ENCODE data around the gene LRP10.

DNA sequence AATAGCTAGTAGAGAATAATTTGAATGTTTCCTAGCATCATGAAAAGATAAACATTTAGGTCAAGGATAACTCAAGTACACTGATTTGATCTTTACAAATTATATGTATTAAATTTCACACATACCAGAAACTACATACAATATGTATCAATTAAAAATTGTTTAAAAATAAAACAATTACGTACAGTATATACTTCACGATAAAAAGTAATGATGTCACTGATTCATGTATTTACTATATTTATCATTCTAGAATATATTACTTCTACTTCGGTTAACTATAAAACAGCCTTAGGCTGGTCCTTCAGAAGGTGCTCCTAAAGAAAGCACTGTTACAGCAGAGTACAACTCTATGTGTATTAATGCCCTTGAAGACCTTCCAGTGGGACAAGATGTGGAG lies 35.9 kb downstream of the LRP10 start:
- TF ChIP-seq, protein P1, sequence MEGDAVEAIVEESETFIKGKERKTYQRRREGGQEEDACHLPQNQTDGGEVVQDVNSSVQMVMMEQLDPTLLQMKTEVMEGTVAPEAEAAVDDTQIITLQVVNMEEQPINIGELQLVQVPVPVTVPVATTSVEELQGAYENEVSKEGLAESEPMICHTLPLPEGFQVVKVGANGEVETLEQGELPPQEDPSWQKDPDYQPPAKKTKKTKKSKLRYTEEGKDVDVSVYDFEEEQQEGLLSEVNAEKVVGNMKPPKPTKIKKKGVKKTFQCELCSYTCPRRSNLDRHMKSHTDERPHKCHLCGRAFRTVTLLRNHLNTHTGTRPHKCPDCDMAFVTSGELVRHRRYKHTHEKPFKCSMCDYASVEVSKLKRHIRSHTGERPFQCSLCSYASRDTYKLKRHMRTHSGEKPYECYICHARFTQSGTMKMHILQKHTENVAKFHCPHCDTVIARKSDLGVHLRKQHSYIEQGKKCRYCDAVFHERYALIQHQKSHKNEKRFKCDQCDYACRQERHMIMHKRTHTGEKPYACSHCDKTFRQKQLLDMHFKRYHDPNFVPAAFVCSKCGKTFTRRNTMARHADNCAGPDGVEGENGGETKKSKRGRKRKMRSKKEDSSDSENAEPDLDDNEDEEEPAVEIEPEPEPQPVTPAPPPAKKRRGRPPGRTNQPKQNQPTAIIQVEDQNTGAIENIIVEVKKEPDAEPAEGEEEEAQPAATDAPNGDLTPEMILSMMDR (IDR thresholded peaks at IDR 0.05) = no peak
- TF ChIP-seq POLR2A (IDR thresholded peaks at IDR 0.05) = no peak

Data from vagina (tissue), 2 donors.